ENCODE results near the gene C11orf65.

Gene C11orf65

GRCh38 chr11:108364159-108364558 is 103.2 kb downstream of the C11orf65 start:
- DNase-seq: no peak

- no peak for DNase-seq
These were observed 115.9 kb downstream of the C11orf65 start for GRCh38 chr11:108351468-108351867.

DNA sequence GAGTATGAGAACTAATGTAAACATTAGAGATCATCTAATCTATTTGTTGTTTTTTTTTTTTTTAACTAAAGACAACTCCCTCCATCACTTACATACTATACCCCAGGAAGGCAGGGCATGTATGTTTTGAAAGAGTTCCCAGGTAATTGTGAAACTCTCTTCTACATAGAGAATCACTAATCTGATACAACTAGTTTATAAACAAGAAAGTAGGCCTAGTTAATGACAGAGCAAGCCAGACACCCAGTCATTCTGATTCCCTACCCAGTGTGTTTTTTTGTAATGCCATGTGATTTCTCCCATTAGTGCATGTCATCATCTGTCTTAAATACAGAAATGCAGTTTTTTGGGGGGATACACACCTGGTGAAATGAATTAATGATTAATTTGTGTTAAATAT is 120.9 kb downstream of the C11orf65 start:
- DNase-seq: no peak

DNA sequence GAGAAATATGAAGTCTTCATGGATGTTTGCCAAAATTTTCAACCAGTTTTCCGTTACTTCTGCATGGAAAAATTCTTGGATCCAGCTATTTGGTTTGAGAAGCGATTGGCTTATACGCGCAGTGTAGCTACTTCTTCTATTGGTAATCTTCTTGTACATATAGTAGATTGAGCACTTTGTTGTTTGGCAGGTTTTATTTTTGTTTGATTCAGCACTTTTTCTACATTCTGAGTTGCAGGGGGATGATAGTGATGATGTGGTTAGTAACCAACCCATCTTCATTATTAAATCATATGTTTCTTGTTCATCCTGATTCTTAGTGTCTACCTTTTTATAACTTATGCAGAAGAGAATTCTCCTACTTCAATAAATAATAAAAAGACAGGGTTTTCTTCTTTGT is 121.6 kb downstream of the C11orf65 start:
- no peak for DNase-seq

GRCh38 chr11:108343714-108344113 is 123.6 kb downstream of the C11orf65 start:
- DNase-seq: no peak

DNA sequence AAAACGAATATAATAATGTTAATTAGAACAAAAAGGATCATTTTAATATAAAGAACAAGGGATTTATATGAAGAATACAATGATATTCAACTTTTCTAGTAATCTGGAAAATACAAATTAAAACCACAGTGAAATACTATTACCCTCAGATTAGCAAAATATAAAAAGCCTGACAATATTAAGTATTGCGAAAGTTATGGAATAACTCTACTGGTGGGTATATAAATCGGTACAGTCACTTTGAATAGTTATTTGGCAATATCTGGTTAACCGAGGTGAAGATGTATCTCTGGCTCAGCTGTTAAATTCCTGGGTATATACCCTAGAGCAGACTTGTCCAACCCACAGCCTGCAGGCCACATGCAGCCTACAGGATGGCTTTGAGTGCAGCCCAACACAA is 125.7 kb downstream of the C11orf65 start:
- DNase-seq: no peak

GRCh38 chr11:108340973-108341372 is 126.4 kb downstream of the C11orf65 start:
- DNase-seq: no peak

- DNase-seq: no peak
These were observed 128.6 kb downstream of the C11orf65 start for GRCh38 chr11:108338750-108339149.

DNA sequence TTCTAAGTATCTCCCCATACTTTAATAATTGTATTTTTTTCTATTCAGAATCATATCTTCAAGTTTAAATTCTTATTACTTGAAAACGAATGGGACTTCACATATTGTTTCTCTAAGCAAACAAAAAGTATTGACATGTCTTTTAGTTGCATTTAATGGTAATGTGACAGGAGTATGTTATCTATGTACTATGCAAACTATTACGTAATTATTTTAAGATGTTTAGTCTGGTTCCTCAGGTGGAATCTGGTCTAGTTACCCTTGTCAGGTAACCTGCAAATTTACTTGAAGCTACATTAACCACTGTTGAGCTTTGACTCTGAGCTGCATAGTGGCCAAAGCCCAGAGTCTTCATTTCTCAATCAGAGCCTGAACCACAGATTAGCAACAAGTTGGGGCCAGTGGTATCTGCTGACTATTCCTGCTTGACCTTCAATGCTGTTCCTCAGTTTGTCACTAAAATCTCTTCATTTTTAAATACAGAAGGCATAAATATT is 133.9 kb downstream of the C11orf65 start:
- no peak for DNase-seq

Data from inflammatory macrophage treated with lipopolysaccharide for 1 hour (primary cell).